Erythroblast (primary cell): Measurements from ENCODE around the gene KRTAP10-4.

Experiments
- GATA1 ChIP-seq: IDR thresholded peaks from 2 replicates; pipeline ENCODE4 v1.6.1; 2011; ENCODE audit warnings: low read depth, mild to moderate bottlenecking, control low read depth, low read length, moderate library complexity
- POLR2A ChIP-seq: IDR thresholded peaks from 2 replicates; pipeline ENCODE4 v1.6.1; 2011; ENCODE audit warnings: mild to moderate bottlenecking, low read length

GRCh38 chr21:44614161-44614631 lies 40.7 kb downstream of the KRTAP10-4 start:
- TF ChIP-seq POLR2A (no peak), GATA1 (no peak)
